Measurements from ENCODE around the gene CCDC85A. TPM values are rescaled to one million over a fixed set of nuclear protein-coding genes. Genes with fewer than 3 reads are reported as not detected.

Gene CCDC85A
- total and polyA plus RNA-seq, 2 experiments from 2014 or later = 0.21 to 0.24 TPM

DNA sequence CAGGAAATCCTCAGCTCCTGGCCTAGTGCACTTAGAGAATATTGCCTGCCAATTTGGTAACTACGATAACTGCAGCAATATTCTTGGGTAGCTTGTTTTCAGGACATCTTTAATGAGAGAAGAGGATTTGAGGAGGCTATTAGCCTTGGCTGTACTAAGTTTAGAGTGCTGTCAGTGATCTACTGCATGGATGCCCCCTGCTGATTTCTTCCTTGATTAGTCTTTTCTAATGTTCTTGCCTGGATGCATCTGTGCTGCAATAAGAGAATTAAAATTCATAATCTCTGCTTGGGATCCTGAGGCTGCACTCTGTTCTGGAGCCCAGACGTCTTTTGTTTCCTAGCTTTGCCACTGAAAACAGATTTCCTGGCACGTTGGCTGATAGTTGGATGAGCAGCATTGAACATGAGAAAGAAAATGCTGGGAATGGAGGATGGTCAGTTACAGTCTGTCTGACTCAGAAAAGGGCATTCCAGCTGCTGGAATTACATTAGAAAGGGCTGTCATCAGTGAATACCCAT lies 115.4 kb downstream of the CCDC85A start:
- Histone ChIP-seq H3K4me1 (ENCODE audit: insufficient read depth) (peaks cover 25% of the 10 kb centered on the region), H3K4me3 (no peak overlapping the region), H3F3A (replicated peaks; ENCODE audit: low read depth) (no peaks in the 10 kb centered on the region), H3K4me2 (0 out of 2 replicates have a peak overlapping the region, but pooled peaks have one; percentile 23), H2AFZ (no peak overlapping the region), H3K27me3 (ENCODE audit: insufficient read depth) (no peaks in the 10 kb centered on the region), H3K9me2 (ENCODE audit: insufficient read depth) (no peaks in the 10 kb centered on the region), H3K27ac (ENCODE audit: low read depth) (no peak overlapping the region), H3K79me2 (replicated peaks; ENCODE audit: insufficient read depth) (no peaks in the 10 kb centered on the region), H4K20me1 (replicated peaks; ENCODE audit: insufficient read depth) (no peaks in the 10 kb centered on the region), H3K36me3 (ENCODE audit: insufficient read depth) (no peaks in the 10 kb centered on the region)
- DNase-seq (ENCODE audit: low spot score) (peak; percentile 4), ATAC-seq (no peak)
- peaks cover 30% of the 10 kb centered on the region for H3K4me1 Mint-ChIP-seq
- H3K36me3 Mint-ChIP-seq (ENCODE audit: low read depth) = no peaks in the 10 kb centered on the region
- no peaks in the 10 kb centered on the region for H3K27me3 Mint-ChIP-seq (ENCODE audit: insufficient read depth, low read depth, poor library complexity)
- no peak overlapping the region for H3K4me3 Mint-ChIP-seq
- no peaks in the 10 kb centered on the region for H3K9me3 Mint-ChIP-seq
- H3K27ac Mint-ChIP-seq = no peak overlapping the region
- no peak for TF ChIP-seq EZH2phosphoT487 (IDR thresholded peaks at IDR 0.05; ENCODE audit: unreplicated experiment)
- TF ChIP-seq ZNF331 (CRISPR knock-in tag; IDR thresholded peaks at IDR 0.05; ENCODE audit: low read depth) = no peak
- no peak for TF ChIP-seq EZH2 (IDR thresholded peaks at IDR 0.05; ENCODE audit: low read depth, unreplicated experiment)
- TF ChIP-seq CTCF (conservative IDR thresholded peaks at IDR 0.05; ENCODE audit: low read depth in 2 of 2) = no peak
- no peak for TF ChIP-seq ZNF462 (CRISPR knock-in tag; IDR thresholded peaks at IDR 0.05)
- no peak for TF ChIP-seq REST (IDR thresholded peaks at IDR 0.05; ENCODE audit: unreplicated experiment)
- TF ChIP-seq POLR2AphosphoS5 (IDR thresholded peaks at IDR 0.05; ENCODE audit: low read depth) = no peak
- TF ChIP-seq ZNF114 (CRISPR knock-in tag; IDR thresholded peaks at IDR 0.05) = no peak
- TF ChIP-seq, protein P1, sequence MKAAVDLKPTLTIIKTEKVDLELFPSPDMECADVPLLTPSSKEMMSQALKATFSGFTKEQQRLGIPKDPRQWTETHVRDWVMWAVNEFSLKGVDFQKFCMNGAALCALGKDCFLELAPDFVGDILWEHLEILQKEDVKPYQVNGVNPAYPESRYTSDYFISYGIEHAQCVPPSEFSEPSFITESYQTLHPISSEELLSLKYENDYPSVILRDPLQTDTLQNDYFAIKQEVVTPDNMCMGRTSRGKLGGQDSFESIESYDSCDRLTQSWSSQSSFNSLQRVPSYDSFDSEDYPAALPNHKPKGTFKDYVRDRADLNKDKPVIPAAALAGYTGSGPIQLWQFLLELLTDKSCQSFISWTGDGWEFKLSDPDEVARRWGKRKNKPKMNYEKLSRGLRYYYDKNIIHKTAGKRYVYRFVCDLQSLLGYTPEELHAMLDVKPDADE (IDR thresholded peaks at IDR 0.05) = no peak
- no peak for TF ChIP-seq CREB1 (CRISPR knock-in tag; IDR thresholded peaks at IDR 0.05; ENCODE audit: low read depth)
- no peak for TF ChIP-seq NANOG (IDR thresholded peaks at IDR 0.05; ENCODE audit: borderline replicate concordance)
- no peak for TF ChIP-seq JUNB (IDR thresholded peaks at IDR 0.05; ENCODE audit: unreplicated experiment)
- no peak for TF ChIP-seq STAT1 (IDR thresholded peaks at IDR 0.05; ENCODE audit: unreplicated experiment)

All from GM23338 (cell line).